T-helper 9 cell (primary cell): ENCODE measurements around the gene FCMR.
"Not testable (repeated sequence)": the region's sequence is repeated elsewhere in the genome, so short reads cannot be mapped to it uniquely, and the experiment has no call there.

Source experiments
- DNase-seq: peaks from one replicate; pipeline ENCODE4 v3.0.0-alpha.2; 2020

The FCMR gene

DNA sequence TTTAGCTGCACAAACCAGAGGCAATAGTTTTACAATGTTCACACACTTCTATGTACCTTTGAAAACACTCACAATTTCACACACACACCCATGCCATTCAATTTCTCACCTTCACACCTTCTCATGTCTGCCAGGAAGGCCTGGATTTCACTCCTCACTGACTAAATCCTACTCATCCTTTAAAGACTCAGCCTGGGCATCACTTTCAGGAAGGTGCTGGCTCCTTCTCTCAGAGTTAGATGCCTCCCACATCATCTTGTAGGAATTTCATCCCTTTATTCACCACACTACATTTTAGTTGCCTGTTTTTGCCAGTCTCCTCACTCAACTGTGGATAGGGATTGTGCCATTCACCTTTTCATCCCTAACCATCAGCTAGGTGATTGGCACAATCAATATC lies 54.0 kb downstream of the FCMR start:
- DNase-seq = no peak

DNA sequence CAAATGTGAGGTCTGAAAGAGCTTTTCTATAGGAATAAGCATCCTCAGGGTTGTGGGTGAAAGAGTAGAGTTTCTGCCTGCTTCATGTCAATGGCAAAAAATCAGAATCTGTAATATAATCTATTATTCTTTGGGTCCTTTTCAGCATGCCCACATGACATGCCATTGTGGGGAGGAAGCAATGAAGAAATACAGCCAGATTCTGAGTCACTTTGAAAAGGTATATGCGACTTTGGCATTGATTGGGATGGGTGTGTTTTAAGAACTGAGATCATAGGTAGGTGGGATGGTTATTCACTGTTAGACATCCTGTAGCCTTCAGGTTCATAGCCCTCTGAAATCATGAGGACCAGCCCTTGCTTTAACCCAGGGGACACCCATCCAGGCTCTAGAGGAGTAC lies 54.5 kb downstream of the FCMR start:
- no peak for DNase-seq

DNA sequence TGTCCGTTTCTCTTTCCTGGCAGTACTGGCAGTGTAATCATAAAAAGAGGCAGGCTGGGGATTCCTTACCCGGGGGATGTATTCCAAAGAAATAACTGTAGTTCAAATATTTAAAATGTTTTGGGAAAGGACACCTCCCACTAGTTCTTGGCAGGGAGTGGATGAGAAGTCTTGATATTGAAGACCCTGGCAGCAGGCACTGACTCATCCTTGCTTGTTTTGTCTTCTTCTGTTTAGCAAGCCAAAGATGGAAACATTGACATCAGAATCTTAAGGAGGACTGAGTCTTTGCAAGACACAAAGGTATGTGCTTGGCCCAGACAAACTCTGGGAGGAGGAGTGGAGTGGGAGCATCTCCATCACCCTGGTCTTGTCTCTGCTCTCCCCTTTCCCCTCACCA lies 55.7 kb downstream of the FCMR start:
- no peak for DNase-seq

DNA sequence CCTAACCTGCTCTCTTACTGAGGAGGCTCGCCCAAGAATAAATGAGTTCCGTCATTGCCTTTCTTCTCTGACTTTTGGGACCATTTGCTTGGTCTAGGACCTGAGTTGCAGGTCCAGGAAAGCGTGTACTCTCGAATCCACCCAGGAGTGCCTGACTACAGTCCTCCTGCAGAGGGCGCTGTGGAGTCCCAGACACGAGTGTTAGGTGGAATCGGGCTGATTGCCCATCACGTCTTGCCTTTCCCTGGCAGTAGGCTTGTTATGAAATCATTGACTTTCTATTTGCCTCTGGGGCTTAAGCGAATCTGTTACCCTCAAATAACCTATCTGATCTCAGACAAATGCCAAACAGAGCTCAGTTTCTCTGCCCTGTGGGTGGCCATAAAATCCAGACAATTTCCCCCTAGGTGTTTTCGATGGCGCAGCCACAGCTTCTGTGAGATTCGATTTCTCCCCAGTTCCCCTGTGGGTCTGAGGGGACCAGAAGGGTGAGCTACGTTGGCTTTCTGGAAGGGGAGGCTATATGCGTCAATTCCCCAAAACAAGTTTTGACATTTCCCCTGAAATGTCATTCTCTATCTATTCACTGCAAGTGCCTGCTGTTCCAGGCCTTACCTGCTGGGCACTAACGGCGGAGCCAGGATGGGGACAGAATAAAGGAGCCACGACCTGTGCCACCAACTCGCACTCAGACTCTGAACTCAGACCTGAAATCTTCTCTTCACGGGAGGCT lies 56.6 kb downstream of the FCMR start, which contains the start of gene IL20:
TSS of gene IL20 (plus strand) at position 685 of the 733 bp plus-strand sequence. CDS start 230 bp downstream, outside the sequence.
- DNase-seq = peak; percentile 91

DNA sequence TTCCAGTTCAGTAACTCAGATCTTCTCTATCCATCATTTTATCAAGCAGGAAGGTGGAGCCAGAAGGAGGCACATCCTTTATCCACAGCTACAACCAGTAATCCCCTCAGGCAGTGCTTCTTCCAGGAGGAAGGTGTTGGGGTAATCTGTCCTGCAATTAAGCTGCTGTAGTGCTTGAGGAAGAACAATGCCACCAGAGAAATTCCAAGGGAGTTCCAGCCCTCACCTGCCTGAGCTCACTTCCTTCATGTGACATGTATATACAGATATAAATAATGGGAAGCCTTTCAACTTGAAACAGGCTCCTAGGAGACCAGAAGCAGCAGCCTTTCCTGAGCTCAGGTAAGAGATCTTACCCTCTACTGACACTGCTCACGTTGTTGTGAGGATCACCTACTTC lies 58.5 kb downstream of the FCMR start:
- no peak for DNase-seq

DNA sequence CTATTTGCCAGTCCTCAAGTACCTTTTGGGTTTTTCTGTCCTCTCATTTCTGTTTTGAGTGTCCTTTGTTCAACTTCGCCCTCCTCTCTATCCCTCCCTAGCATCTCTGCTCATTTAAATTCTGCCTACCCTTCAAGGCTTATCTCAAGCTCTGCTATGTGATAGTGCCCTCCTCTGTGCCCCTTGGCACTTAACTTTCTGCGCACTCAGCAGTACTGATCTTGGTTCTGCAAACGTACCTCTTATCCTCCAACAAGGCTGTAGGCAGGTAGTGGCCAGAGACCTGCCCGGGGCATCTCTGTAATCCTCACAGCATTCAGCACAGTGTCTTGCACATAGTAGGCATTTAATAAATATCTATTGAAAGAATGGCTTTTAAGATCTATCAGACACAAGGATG lies 61.6 kb downstream of the FCMR start:
- no peak for DNase-seq

DNA sequence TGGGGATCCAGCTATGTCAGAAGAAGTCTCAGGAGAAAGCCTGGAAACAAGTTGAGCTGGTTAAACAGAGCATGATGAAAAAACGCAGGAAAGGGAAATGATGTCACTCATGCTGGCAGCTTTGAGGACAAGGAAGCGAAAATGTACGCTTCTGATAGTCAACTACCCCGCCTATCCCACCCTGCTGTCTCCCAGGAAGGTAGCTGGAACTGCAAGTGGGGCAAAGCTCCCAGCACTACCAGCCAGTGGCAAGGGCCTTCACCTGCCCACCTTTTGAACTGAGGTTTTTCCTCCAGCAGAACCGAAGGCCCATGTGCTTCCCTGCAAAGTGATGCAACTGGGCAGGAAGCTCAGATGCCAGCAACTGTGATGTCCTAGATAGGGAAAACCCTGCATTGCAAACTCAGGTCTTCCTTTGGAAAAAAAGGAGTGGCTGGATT lies 62.6 kb downstream of the FCMR start:
- DNase-seq = no peak

DNA sequence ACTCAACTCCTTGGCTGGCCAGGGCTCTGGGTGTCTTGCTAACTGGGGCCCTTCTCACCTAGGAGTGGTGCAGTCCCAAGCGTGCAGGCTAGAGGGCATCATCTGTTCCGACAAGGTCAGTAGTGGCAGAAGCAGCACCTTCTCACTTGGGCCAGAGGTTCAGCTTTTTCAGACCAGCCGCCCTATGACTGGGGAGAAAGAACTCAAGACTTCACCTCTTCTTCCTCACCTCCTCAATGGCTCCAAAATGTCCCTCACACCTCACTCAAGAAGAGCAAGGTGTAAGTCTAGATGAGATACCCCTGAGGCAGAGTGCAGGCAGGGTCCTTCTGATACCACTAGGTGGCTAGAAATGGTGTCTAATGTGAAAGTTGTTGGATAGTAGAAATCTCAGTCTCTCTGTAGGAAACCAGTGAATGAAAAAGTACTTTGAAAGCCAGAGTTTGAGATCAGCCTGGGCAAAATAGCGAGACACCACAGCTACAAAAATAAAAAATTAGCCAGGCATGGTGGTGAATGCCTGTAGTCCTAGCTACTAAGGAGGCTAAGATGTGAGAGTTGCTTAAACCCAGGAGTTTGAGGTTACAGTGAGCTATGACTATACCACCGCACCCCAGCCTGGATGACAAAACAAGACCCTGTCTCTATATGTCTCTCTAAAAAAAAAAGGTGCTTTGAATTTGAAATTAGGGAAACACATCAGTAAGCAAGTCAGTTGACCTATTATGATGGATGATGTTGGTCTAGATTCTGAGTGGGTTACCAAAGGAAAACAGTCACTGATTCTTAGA lies 64.9 kb downstream of the FCMR start:
- no peak for DNase-seq

DNA sequence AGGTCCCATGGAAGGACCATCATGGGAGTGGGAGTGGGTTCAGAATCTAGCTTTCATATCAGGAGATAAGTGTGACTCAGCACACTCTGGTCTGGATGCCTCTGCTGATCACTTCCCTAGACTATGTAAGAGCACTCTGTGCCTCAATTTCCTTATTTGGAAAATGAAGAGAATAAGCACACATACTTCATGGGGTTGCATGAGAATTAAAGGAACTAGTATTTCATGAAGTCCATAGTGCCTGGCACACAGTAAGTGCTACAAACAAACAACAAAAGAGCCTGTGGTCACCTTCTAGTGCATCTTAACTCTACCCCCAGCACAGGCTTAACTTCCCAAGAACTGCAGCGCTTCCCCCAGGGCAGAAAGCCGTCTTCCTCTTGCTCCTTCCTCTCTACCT lies 65.9 kb downstream of the FCMR start:
- no peak for DNase-seq

DNA sequence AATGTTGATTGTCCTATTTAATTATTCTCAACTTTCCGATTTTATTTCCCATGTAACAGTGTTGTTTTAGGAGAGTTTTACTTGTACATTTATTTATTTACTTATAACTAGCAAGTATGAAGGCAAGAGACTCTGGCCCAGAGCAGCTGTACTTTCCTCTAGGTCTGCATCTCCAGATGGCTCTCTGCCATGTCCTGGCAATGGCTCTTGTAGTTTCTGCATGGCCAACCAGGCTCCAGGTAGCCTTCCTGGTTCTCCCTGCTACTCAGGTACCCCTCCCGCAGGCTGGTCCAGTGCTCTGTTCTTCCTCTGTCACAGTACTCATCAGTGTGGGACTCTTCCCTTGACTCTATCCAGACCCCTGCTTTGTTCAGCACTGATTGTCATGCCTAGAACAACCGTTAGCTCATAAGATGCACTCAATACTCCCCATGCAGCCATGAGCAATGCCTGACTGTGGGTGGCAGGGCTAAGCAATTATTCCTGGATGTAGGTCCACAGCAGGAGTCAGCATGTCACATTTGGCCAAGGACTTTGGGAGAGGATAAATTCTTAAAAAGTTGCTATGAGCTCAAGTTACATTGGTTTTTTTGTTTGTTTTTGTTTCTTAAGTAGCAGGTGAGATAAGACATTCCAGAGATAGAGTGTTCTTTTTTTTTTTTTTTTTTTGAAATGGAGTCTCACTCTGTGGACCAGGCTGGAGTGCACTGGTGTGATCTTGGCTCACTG lies 67.2 kb downstream of the FCMR start:
- DNase-seq = no peak

DNA sequence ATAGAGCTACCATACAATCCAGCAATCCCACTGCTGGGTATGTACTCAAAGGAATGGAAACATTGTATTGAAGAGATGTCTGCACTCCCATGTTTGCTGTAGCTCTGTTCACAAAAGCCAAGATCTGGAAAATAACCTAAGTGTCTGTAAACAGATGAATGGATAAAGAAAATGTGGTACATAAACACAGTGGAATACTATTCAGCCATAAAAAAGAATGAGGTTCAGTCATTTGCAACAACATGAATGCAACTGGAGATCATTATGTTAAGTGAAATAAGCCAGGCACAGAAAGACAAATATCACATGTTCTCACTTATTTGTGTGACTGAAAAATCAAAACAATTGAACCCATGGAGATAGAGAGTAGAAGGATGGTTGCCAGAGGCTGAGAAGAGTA lies 68.0 kb downstream of the FCMR start:
- not testable (repeated sequence) for DNase-seq
